H1 (cell line): ENCODE measurements around the gene PHF10.

Source experiments
- ASH2L ChIP-seq: fragments of 200-600, 300-600 bp; sonication (generic); IDR thresholded peaks from one replicate; pipeline ENCODE4 v1.7.1; 2017; ENCODE audit warnings: low read length
- BRCA1 ChIP-seq: IDR thresholded peaks from 2 replicates; pipeline ENCODE4 v1.6.1; 2012; ENCODE audit warnings: low read depth, low read length, improper control_type of control experiment
- CTCF ChIP-seq, 3 experiments: IDR thresholded peaks; 1 replicate in 2 of 3; 2 replicates in 1 of 3; pipeline versions ENCODE4 v1.5.1 to v1.6.1; 2011; ENCODE audit warnings: low read length in 3 of 3, mild to moderate bottlenecking in 3 of 3, inconsistent platforms in 2 of 3, low read depth in 1 of 3, moderate library complexity in 1 of 3; ENCODE audit not compliant: insufficient read depth in 1 of 3; ENCODE audit errors: control extremely low read depth in 1 of 3
- EP300 ChIP-seq, 2 experiments: IDR thresholded peaks; 1 replicate in 1 of 2; 2 replicates in 1 of 2; pipeline ENCODE4 v1.6.1; 2011 to 2012; ENCODE audit warnings: low read depth in 2 of 2, low read length in 2 of 2, mild to moderate bottlenecking in 2 of 2, borderline replicate concordance in 1 of 2, inconsistent platforms in 1 of 2, moderate library complexity in 1 of 2
- EZH2 ChIP-seq: fragments of 200-600 bp; sonication (generic); IDR thresholded peaks from 2 replicates; pipeline ENCODE4 v1.7.1; 2012; ENCODE audit warnings: low read depth, mild to moderate bottlenecking, moderate library complexity, low read length, inconsistent platforms; ENCODE audit not compliant: severe bottlenecking
- JUN ChIP-seq: IDR thresholded peaks from 2 replicates; pipeline ENCODE4 v1.6.1; 2011; ENCODE audit warnings: low read depth, mild to moderate bottlenecking, improper control_type of control experiment, low read length
- POLR2A ChIP-seq, 2 experiments: IDR thresholded peaks; 1 replicate in 1 of 2; 2 replicates in 1 of 2; pipeline ENCODE4 v1.6.1; 2011; ENCODE audit warnings: low read depth in 2 of 2, low read length in 2 of 2, mild to moderate bottlenecking in 2 of 2; ENCODE audit errors: control extremely low read depth in 1 of 2
- POLR2AphosphoS5 ChIP-seq: IDR thresholded peaks from 2 replicates; pipeline ENCODE4 v1.6.1; 2011; ENCODE audit warnings: low read depth, low read length
- RAD21 ChIP-seq, 2 experiments: IDR thresholded peaks in 1 of 2; conservative IDR thresholded peaks in 1 of 2; 2 replicates each; pipeline ENCODE4 v1.6.1; 2011; ENCODE audit warnings: low read depth in 2 of 2, low read length in 2 of 2, improper control_type of control experiment in 1 of 2, inconsistent platforms in 1 of 2, mild to moderate bottlenecking in 1 of 2, moderate library complexity in 1 of 2
- SIN3A ChIP-seq, 2 experiments: IDR thresholded peaks in 1 of 2; conservative IDR thresholded peaks in 1 of 2; 2 replicates each; pipeline ENCODE4 v1.6.1; 2011 to 2012; ENCODE audit warnings: low read length in 2 of 2, improper control_type of control experiment in 1 of 2, low read depth in 1 of 2, mild to moderate bottlenecking in 1 of 2
- SP1 ChIP-seq: IDR thresholded peaks from 2 replicates; pipeline ENCODE4 v1.6.1; 2011; ENCODE audit warnings: low read depth, low read length
- TAF1 ChIP-seq: IDR thresholded peaks from 2 replicates; pipeline ENCODE4 v1.6.1; 2011; ENCODE audit warnings: mild to moderate bottlenecking, low read depth, low read length
- YY1 ChIP-seq: IDR thresholded peaks from 2 replicates; pipeline ENCODE4 v1.6.1; 2011; ENCODE audit warnings: low read depth, mild to moderate bottlenecking, low read length

GRCh38 chr6:169738976-169739529, 14.8 kb upstream of the PHF10 start:
- TF ChIP-seq CTCF (IDR thresholded peaks at IDR 0.05; ENCODE audit: control extremely low read depth in 1 of 3, insufficient read depth in 1 of 3, low read depth in 1 of 3, low read length in 3 of 3) (no peak), BRCA1 (no peak), JUN (no peak), SIN3A (conservative IDR thresholded peaks at IDR 0.05 in 1 of 2, IDR thresholded peaks at IDR 0.05 in 1 of 2; ENCODE audit: low read depth in 1 of 2, low read length in 2 of 2) (no peak), TAF1 (no peak), ASH2L (no peak), EZH2 (no peak), POLR2AphosphoS5 (no peak), EP300 (IDR thresholded peaks at IDR 0.05; ENCODE audit: borderline replicate concordance in 1 of 2, low read depth in 2 of 2, low read length in 2 of 2) (no peak), YY1 (no peak), SP1 (no peak), RAD21 (IDR thresholded peaks at IDR 0.05 in 1 of 2, conservative IDR thresholded peaks at IDR 0.05 in 1 of 2; ENCODE audit: low read depth in 2 of 2, low read length in 2 of 2) (no peak), POLR2A (IDR thresholded peaks at IDR 0.05; ENCODE audit: control extremely low read depth in 1 of 2, low read depth in 2 of 2, low read length in 2 of 2) (no peak)
